ENCODE data around the gene OR6B1. TPM values are rescaled to one million over a fixed set of nuclear protein-coding genes. Genes with fewer than 3 reads are reported as not detected.
"Not testable (repeated sequence)": the region's sequence is repeated elsewhere in the genome, so short reads cannot be mapped to it uniquely, and the experiment has no call there.

OR6B1 gene
- total RNA-seq, 1 donor from 2014 or later, result not detected

- no peak for DNase-seq (ENCODE audit: low read depth)
- no peak overlapping the region for H3K4me3 ChIP-seq (ENCODE audit: low read depth, low read length)
- TF ChIP-seq CTCF (conservative IDR thresholded peaks at IDR 0.05; ENCODE audit: low read depth, low read length), result no peak
Observed at GRCh38 chr7:144037414-144038035, 37.4 kb downstream of the OR6B1 start.

GRCh38 chr7:144038887-144039286 lies 38.8 kb downstream of the OR6B1 start:
- TF ChIP-seq CTCF (conservative IDR thresholded peaks at IDR 0.05; ENCODE audit: low read depth, low read length), result no peak
- DNase-seq (ENCODE audit: low read depth), result no peak
- no peak overlapping the region for H3K4me3 ChIP-seq (ENCODE audit: low read depth, low read length)

DNA sequence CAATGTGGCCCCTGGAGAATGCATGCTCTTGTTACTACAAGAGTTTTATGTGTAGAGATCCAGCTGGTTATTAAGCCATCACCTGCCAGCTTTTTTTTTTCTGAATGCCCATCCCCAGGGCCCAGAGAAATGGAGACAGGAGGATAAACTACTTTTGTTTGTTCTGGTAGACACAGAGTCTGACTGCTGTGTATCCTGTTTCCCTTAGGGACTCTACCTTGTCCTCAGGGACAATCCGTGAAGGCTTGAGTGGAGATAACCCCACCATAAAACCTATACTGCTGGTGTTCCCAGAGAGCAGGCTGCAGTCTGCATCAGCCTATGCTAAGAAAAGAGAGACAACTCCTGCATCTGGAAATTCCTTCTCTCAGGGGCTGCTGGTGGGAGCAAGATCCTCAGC lies 48.5 kb downstream of the OR6B1 start, which contains the start of gene OR2A5:
OR2A5 (plus strand) TSS at position 301 of the 400 bp plus-strand sequence. CDS start 1,454 bp downstream, outside the sequence.
- no peak within 1 kb of the TSS for H3K4me3 ChIP-seq (ENCODE audit: low read depth, low read length)
- DNase-seq (ENCODE audit: low read depth), result no peak
- no peak for TF ChIP-seq CTCF (conservative IDR thresholded peaks at IDR 0.05; ENCODE audit: low read depth, low read length)

DNA sequence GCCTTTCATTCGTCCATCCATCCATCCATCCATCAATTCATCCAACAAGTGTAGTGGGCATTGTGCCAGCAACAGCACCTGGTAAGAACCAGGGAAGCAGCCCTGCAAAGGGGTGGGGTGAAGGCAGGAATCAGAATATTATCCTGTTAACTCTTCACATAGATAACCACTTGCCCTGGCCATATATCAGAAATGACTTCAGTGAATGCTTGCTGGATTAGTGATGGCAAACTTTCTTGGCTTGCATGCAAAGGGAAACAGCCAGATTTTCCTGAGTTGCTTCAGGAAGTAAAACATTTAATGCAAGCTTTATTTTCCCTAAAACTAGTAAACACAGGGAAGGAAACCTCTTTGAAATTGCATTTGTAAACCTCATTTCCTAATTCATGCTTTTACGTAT lies 49.4 kb downstream of the OR6B1 start:
- no peak overlapping the region for H3K4me3 ChIP-seq (ENCODE audit: low read depth, low read length)
- TF ChIP-seq CTCF (conservative IDR thresholded peaks at IDR 0.05; ENCODE audit: low read depth, low read length), result no peak
- no peak for DNase-seq (ENCODE audit: low read depth)

DNA sequence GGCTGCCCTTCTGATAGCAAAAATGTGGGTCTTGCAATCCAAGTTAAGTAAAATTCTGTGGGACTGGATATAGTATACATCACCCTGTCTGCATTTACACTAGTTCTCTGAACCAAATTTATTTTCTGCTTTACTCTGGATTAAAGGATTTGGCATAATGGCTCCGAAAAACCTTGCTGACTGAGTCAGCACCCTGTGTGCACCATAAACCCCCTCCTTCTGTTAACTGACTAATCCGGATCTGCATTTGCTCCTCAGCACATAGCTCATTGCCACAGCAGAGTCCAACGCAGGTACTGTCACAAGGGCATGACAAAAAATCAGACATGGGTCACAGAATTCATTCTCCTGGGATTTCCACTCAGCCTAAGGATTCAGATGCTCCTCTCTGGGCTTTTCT lies 50.0 kb downstream of the OR6B1 start:
- DNase-seq (ENCODE audit: low read depth), result no peak
- no peak overlapping the region for H3K4me3 ChIP-seq (ENCODE audit: low read depth, low read length)
- TF ChIP-seq CTCF (conservative IDR thresholded peaks at IDR 0.05; ENCODE audit: low read depth, low read length), result no peak

DNA sequence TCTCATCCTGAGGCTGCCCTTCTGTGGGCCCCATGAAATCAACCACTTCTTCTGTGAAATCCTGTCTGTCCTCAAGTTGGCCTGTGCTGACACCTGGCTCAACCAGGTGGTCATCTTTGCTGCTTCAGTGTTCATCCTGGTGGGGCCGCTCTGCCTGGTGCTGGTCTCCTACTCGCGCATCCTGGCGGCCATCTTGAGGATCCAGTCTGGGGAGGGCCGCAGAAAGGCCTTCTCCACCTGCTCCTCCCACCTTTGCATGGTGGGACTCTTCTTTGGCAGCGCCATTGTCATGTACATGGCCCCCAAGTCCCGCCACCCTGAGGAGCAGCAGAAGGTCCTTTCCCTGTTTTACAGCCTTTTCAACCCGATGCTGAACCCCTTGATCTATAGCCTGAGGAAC lies 50.8 kb downstream of the OR6B1 start:
- H3K4me3 ChIP-seq (ENCODE audit: low read depth, low read length), result not testable (repeated sequence)

DNA sequence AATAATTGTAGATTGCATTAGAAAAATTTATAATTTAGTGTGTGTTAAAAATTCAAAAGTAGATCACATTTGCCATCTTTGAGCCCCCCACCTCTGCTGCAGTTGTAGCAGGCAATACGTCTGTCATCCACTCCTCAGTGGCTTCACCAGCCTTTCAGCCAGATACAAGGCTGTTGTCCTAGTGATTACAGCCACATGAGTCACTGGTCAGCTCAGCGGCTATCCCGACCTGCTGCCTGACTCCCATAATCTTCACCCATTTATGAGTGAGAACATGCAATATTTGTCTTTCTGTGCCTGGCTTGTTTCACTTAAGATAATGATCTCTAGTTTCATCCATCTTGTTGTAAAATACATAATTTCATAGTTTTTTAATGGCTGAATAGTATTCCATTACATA lies 57.8 kb downstream of the OR6B1 start:
- H3K4me3 ChIP-seq (ENCODE audit: low read depth, low read length), result no peak overlapping the region
- no peak for TF ChIP-seq CTCF (conservative IDR thresholded peaks at IDR 0.05; ENCODE audit: low read depth, low read length)
- DNase-seq (ENCODE audit: low read depth), result peak; percentile 6

More for the DNA sequence above, 50.8 kb downstream of the OR6B1 start:
- not testable (repeated sequence) for DNase-seq (ENCODE audit: low read depth)

Other genes starting within 250 kb of the OR6B1 start
- 0.06 TPM in 1 of 2 replicates, not detected in the other for gene CTAGE6, start 242.6 kb upstream of the OR6B1 start, total RNA-seq
- 24.7 and 49.0 TPM in 2 replicates for gene TCAF1, start 98.1 kb upstream of the OR6B1 start, total RNA-seq
- not detected in 2 replicates for gene OR2F2, start 65.1 kb upstream of the OR6B1 start, total RNA-seq
- gene OR2F1, start 45.5 kb upstream of the OR6B1 start, total RNA-seq, result not detected in 2 replicates
- gene OR2A5, start 48.6 kb downstream of the OR6B1 start, total RNA-seq, result not detected in 2 replicates
- gene OR2A25, start 69.5 kb downstream of the OR6B1 start, total RNA-seq, result not detected in 2 replicates
- not detected in 2 replicates for gene OR2A12, start 86.0 kb downstream of the OR6B1 start, total RNA-seq
- not detected in 2 replicates for gene OR2A2, start 109.3 kb downstream of the OR6B1 start, total RNA-seq
- not detected in 2 replicates for gene OR2A14, start 122.9 kb downstream of the OR6B1 start, total RNA-seq
- gene CTAGE4, start 183.1 kb downstream of the OR6B1 start, total RNA-seq, result 2.8 and 3.8 TPM in 2 replicates
- gene ARHGEF35, start 195.5 kb downstream of the OR6B1 start, total RNA-seq, result 3.3 and 5.3 TPM in 2 replicates
- gene OR2A42, start 239.3 kb downstream of the OR6B1 start, total RNA-seq, result not detected in 2 replicates